Endodermal cell (in vitro differentiated cells): ENCODE measurements around the gene DOCK2. TPM values are rescaled to one million over a fixed set of nuclear protein-coding genes. Genes with fewer than 3 reads are reported as not detected.

Source experiments
- DNase-seq: peaks from one replicate; pipeline ENCODE4 v3.0.0-alpha.2; 2017
- H3K27ac ChIP-seq: 2 replicates; pipeline ENCODE4 v1.5.1; 2013; ENCODE audit warnings: mild to moderate bottlenecking, low read depth, low read length, moderate library complexity
- H3K27me3 ChIP-seq: 2 replicates; pipeline ENCODE4 v1.6.1; 2013; ENCODE audit warnings: mild to moderate bottlenecking, low read length, moderate library complexity; ENCODE audit not compliant: insufficient read depth, control insufficient read depth, poor library complexity, severe bottlenecking
- H3K36me3 ChIP-seq: 2 replicates; pipeline ENCODE4 v1.7.0; 2013; ENCODE audit warnings: mild to moderate bottlenecking, low read length, moderate library complexity; ENCODE audit not compliant: control insufficient read depth, insufficient read depth
- H3K4me1 ChIP-seq: one replicate; pipeline ENCODE4 v1.7.0; 2013; ENCODE audit warnings: low read length; ENCODE audit not compliant: control insufficient read depth, insufficient read depth
- H3K4me3 ChIP-seq: 2 replicates; pipeline ENCODE4 v1.5.1; 2013; ENCODE audit warnings: mild to moderate bottlenecking, low read length, moderate library complexity
- H3K9ac ChIP-seq: 2 replicates; pipeline ENCODE4 v1.6.1; 2013; ENCODE audit warnings: mild to moderate bottlenecking, low read length, moderate library complexity; ENCODE audit not compliant: poor library complexity, severe bottlenecking; ENCODE audit errors: extremely low read depth
- H3K9me3 ChIP-seq: 2 replicates; pipeline ENCODE4 v1.6.1; 2013; ENCODE audit warnings: mild to moderate bottlenecking, low read length, moderate library complexity; ENCODE audit not compliant: control insufficient read depth
- H3K27ac Mint-ChIP-seq: 2 replicates; pipeline ENCODE4 v1.8.0; 2020; ENCODE audit warnings: mixed read lengths
- H3K27me3 Mint-ChIP-seq: 2 replicates; pipeline ENCODE4 v1.8.0; 2021; ENCODE audit warnings: mild to moderate bottlenecking, mixed read lengths; ENCODE audit not compliant: insufficient read depth
- H3K36me3 Mint-ChIP-seq: 2 replicates; pipeline ENCODE4 v1.8.0; 2020; ENCODE audit warnings: low read depth, mixed read lengths
- H3K4me1 Mint-ChIP-seq: 2 replicates; pipeline ENCODE4 v1.8.0; 2020; ENCODE audit warnings: mixed read lengths
- H3K4me3 Mint-ChIP-seq: 2 replicates; pipeline ENCODE4 v1.8.0; 2020; ENCODE audit warnings: mild to moderate bottlenecking, moderate library complexity, mixed read lengths
- H3K9me3 Mint-ChIP-seq: 2 replicates; pipeline ENCODE4 v1.8.0; 2020; ENCODE audit warnings: mild to moderate bottlenecking, mixed read lengths
- WGBS, 2 experiments: methylation state at CpG; one replicate each; pipeline versions ENCODE4 v1.1.5 to v1.1.7; 2013; ENCODE audit warnings: missing lambda C conversion rate in 2 of 2, mixed read lengths in 1 of 2; ENCODE audit not compliant: insufficient coverage in 1 of 2, insufficient read length in 1 of 2; 5-methylcytosine and 5-hydroxymethylcytosine counted together
- total RNA-seq, 2 donors: library from RNA; stranded (reverse); fragmentation: NEBNext Ultra II Directional in 1 of 2; extraction: Animal tissue kit (Norgen Biotek cat#: 25700) in 1 of 2; gene quantifications; 2 replicates in 1 of 2; 3 replicates in 1 of 2; pipeline ENCODE4 v1.2.1, GENCODE V29; 2021
- TF ChIP-seq, protein P1 (sequence below): fragments of 200-600 bp; sonication (generic); conservative IDR thresholded peaks from 2 replicates; pipeline ENCODE4 v1.5.0; 2021; ENCODE audit warnings: antibody characterized with exemption, mild to moderate bottlenecking

The DOCK2 gene
- total RNA-seq, 2 donors from 2014 or later = 2.6 to 3.9 TPM

DNA sequence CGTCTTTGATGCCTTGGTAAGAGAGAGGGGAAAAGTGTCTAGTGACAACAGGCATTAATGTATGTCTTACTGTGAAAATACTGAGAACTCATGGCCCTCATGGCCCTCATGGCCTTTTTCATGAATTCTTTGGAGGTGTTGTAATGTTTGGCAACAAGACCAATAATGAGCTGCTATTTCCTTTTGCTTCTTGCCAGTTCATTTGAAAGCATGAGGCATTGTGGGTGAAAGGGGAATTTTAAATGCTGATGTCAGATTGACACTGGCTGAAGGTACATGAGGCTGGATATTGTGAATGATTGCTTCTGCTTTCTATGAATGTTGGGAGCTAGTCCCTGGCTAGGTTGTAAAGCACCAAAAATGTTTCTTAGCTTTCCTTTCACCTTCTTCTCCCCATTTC is 79.2 kb downstream of the DOCK2 start:
- Mint-ChIP-seq H3K27ac (no peak overlapping the region), H3K9me3 (no peaks in the 10 kb centered on the region), H3K4me1 (no peaks in the 10 kb centered on the region), H3K36me3 (no peaks in the 10 kb centered on the region), H3K4me3 (no peak overlapping the region), H3K27me3 (no peaks in the 10 kb centered on the region)
- no peak for DNase-seq
- Histone ChIP-seq H3K9ac (no peak overlapping the region), H3K36me3 (no peaks in the 10 kb centered on the region), H3K4me3 (no peak overlapping the region), H3K4me1 (no peaks in the 10 kb centered on the region), H3K27me3 (no peaks in the 10 kb centered on the region), H3K27ac (no peak overlapping the region), H3K9me3 (no peaks in the 10 kb centered on the region)
- TF ChIP-seq, protein P1, sequence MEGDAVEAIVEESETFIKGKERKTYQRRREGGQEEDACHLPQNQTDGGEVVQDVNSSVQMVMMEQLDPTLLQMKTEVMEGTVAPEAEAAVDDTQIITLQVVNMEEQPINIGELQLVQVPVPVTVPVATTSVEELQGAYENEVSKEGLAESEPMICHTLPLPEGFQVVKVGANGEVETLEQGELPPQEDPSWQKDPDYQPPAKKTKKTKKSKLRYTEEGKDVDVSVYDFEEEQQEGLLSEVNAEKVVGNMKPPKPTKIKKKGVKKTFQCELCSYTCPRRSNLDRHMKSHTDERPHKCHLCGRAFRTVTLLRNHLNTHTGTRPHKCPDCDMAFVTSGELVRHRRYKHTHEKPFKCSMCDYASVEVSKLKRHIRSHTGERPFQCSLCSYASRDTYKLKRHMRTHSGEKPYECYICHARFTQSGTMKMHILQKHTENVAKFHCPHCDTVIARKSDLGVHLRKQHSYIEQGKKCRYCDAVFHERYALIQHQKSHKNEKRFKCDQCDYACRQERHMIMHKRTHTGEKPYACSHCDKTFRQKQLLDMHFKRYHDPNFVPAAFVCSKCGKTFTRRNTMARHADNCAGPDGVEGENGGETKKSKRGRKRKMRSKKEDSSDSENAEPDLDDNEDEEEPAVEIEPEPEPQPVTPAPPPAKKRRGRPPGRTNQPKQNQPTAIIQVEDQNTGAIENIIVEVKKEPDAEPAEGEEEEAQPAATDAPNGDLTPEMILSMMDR = no peak
- WGBS, 2 experiments = 93 to 100% methylated on average over 1 of the region's 1 CpG

DNA sequence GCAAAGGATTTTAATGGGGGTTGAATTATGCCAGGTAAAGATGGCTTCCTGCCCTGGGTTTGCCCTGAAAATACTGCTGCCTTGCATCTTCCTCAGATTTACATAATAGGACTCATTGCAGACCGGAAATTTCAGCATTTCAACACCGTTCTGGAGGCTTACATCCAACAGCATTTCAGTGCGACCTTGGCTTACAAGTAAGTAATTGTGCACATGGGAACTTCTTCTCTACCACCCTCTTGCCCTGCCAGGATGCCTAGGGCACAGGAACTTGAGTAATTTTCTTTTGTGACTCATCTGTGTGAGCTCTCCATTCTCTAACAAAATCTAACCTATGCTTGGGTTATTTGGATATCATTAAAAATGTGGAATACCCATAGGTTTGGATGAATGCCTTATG is 80.2 kb downstream of the DOCK2 start:
- no peak overlapping the region for H3K4me3 ChIP-seq
- Mint-ChIP-seq H3K9me3 (no peaks in the 10 kb centered on the region), H3K4me1 (no peaks in the 10 kb centered on the region), H3K27me3 (peaks cover 2% of the 10 kb centered on the region), H3K36me3 (no peaks in the 10 kb centered on the region), H3K27ac (no peak overlapping the region), H3K4me3 (no peak overlapping the region)
- TF ChIP-seq, protein P1 = no peak
- no peak for DNase-seq
- H3K9me3 ChIP-seq = no peaks in the 10 kb centered on the region
- no peak overlapping the region for H3K27ac ChIP-seq
- H3K9ac ChIP-seq = no peak overlapping the region
- no peaks in the 10 kb centered on the region for H3K36me3 ChIP-seq
- 92 to 95% methylated on average over 3 of the region's 3 CpGs for WGBS, 2 experiments
- H3K27me3 ChIP-seq = no peaks in the 10 kb centered on the region
- H3K4me1 ChIP-seq = no peaks in the 10 kb centered on the region

DNA sequence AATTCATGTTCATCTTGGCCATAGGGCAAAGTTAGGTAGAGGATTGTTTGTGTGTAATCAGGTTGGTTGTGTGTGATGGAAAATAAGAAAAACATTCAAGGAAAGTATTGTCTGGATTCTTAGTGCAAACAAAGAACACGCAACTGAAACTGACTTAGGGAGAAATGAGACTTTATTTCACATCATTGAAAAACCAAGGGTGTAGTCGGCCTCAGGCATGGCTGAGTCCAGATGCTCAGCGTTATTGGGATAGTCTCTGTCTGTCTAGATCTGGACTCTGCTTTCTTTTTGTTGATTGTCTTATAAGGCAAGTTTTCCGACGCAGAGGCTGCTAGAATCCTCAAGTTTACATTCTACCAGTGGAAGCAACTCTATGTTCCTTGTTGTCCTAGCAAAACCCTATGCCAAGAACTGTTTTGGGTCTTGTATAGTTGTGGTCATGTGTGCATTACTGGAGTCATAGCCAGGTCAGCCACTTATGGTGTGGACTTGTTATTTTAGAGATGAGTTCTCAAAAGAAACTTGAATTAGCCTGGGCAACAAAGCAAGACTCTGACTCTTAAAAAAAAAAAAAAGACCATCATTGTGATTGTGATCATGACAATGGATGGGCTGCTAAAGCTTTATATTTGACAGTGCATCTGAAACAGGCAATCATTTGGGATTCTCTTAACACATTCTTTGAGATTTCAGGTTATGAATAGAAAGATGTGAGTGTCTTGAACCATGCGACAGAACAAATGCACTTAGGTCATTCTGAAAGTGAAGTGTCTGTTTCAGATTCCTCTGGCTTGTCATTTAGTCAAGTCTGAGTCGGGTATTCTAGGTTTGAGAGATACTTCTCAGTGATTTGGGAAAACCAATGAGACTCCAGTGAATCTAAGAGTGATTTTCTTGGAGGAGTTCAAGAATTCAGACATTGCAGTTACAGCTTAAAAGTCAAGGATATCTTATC is 82.6 kb downstream of the DOCK2 start:
- no peak for DNase-seq
- no peak overlapping the region for H3K27ac Mint-ChIP-seq
- TF ChIP-seq, protein P1 = no peak
- no peak overlapping the region for H3K9ac ChIP-seq
- no peak overlapping the region for H3K4me3 ChIP-seq
- H3K4me3 Mint-ChIP-seq = no peak overlapping the region
- no peaks in the 10 kb centered on the region for H3K27me3 ChIP-seq
- no peaks in the 10 kb centered on the region for H3K36me3 ChIP-seq
- no peaks in the 10 kb centered on the region for H3K4me1 ChIP-seq
- H3K9me3 ChIP-seq = no peaks in the 10 kb centered on the region
- H3K27ac ChIP-seq = no peak overlapping the region
- no peaks in the 10 kb centered on the region for H3K9me3 Mint-ChIP-seq
- WGBS, 2 experiments = 83 to 87% methylated on average over 4 to 7 of the region's 7 CpGs
- H3K36me3 Mint-ChIP-seq = no peaks in the 10 kb centered on the region
- peaks cover 2% of the 10 kb centered on the region for H3K27me3 Mint-ChIP-seq
- H3K4me1 Mint-ChIP-seq = peaks cover under 1% of the 10 kb centered on the region
